GM11168 (cell line): ENCODE results near the gene TMEM151A.
"Not testable (repeated sequence)": the region's sequence is repeated elsewhere in the genome, so short reads cannot be mapped to it uniquely, and the experiment has no call there.

ENCODE experiments used
- in situ Hi-C: fragments of 300-500 bp; cut with MboI; formaldehyde crosslinking; loops from one replicate; pipeline ENCODE4 v1.12.0; 2022; ENCODE audit warnings: low sequenced_read_pairs; ENCODE audit not compliant: unreplicated experiment

Gene TMEM151A

GRCh38 chr11:66266378-66267038 lies 25.2 kb upstream of the TMEM151A start:
- in situ Hi-C loops, result no loop called here

DNA sequence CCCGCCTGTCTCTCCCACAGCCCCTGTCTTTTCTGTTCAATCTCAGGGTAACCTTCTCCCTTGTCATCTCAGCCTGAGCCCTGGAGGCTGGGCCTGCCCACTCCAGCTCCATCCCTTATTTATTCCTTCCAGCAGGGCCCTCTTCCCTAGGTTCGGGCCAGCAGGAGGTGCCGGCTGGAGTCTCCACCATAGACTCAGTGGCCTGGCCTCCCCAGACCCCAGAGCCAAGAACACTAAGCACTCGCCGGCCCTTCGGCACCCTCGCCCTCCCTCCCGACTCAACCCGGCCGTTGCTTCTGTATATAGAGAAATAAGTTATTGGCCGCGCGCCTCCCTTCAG lies 24.7 kb upstream of the TMEM151A start:
- in situ Hi-C loops, result no loop called here

DNA sequence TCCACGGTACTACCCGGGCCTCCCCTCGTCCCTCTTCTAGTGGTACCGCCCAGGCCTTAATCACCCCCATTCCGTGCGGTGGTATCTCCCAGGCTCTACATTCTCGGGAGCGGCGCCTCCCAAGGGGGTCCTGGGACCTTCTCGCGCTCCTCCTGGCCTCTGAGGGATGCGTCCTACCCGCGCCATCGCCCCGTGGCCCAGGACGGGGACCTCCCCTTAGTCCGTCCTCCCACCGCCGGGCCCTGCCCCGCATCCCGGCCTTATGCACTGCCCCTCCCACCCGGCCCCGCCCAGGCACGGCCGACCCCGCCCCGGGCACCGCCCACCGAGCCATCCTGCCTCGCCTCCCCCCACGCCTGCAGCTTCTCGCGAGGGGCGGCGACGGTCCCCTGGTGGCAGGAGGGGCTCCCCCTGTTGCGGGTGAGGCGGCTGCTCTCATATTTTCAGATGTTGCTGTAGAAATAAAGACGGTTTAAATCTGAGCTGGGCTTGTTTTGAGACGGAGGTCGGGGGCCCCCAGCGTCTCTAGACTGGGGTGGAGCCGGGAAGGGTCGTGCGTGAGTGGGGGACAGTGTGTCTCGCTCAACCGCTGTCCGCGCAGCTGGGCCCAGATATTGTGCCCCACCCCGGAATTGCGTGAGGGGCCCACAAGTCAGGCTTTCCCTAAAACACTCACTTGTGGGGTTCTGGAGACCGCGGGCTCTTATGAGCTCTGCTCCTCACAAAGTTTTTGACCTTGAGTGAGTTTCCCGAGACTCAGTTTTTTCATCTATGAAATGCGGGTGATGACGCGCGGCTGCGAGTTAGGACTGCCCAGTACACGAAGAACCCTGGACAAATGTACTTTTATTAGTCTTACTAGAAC lies 24.1 kb upstream of the TMEM151A start:
- in situ Hi-C loops, result no loop called here

DNA sequence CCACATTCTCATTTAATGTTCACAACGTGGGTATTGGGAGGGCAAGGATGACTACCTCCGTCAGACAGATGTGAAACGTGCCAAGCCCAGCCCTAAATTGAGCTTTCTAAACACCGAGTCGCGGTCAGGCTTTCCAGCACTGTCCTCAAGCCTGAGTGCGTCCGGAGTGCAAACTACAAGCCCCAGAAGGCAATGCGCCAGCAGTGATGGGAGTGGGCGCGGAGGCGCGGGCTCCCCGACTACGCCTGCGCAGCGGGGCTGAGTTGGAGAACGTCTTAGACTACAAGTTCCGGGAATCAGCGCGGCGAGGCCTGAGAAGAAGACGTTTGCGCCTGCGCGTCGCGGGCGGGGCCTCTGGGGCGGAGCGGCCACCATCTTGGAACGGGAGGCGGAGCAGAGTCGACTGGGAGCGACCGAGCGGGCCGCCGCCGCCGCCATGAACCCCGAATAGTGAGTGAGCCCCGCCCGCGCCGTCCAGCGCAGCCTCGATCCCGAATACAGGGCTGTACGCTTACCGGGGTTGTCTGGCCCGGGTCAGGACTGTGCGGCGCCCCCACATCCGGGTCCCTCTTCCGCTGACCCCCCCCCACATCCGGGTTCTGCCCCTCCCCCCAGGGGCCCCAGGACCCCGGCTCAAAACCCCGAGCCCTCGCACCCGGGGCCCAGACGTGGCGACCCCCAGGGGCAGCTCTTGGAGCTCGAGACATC lies 23.3 kb upstream of the TMEM151A start, which contains the start of gene RAB1B:
TSS of gene RAB1B (plus strand) at position 396 of the 708 bp plus-strand sequence. CDS start at position 437, 41 bp downstream.
- in situ Hi-C loops, result no loop called here

GRCh38 chr11:66268952-66269905 lies 22.5 kb upstream of the TMEM151A start:
- in situ Hi-C loops, result no loop called here

- in situ Hi-C loops, result no loop called here
These were observed 19.9 kb upstream of the TMEM151A start for GRCh38 chr11:66271816-66272215.

GRCh38 chr11:66272596-66272995 lies 19.1 kb upstream of the TMEM151A start:
- in situ Hi-C loops, result no loop called here

DNA sequence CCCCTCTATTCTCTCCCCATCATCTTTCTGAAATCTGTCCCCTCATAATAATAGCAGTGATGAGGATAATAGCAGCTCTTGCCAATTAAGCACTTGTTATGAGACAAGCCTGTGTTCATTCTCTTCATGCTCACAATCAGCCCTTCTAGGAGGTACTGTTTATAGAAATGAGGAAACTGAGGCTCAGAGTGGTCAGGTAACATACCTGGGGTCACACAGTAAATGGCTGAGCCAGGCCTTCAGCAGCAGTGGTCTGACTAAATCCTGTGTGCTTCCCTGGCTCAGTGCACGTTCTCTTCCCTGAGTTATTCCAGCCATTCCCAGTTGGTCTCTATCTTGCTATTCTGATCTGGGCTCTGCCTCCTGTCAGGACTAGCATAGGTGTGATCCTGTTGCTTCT lies 17.5 kb upstream of the TMEM151A start:
- in situ Hi-C loops, result no loop called here

- in situ Hi-C loops, result no loop called here
These were observed 16.3 kb upstream of the TMEM151A start for GRCh38 chr11:66275396-66275795.

- in situ Hi-C loops, result no loop called here
These were observed 15.6 kb upstream of the TMEM151A start for GRCh38 chr11:66275984-66276612.

DNA sequence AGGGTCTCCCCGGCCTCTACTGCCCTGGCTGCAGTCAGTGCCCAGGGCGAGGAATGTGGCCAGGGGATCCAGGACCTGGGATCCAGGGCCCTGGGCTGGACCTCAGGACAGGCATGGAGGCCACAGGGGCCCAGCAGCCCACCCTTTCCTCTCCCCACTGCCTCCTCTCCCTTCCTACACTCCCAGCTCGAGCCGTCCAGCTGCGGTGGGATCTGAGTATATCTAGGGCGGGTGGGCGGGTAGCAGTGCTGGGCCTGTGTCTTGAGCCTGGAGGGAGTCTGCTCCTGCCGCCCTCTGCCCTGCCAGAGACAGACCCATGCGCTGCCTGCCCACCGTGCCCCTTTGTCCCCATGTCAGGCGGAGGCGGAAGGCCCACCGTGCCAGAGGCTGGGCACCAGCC lies 15.1 kb upstream of the TMEM151A start:
- in situ Hi-C loops, result not testable (repeated sequence)

GRCh38 chr11:66277064-66277463 lies 14.6 kb upstream of the TMEM151A start:
- in situ Hi-C loops, result not testable (repeated sequence)

GRCh38 chr11:66277471-66278362 lies 14.0 kb upstream of the TMEM151A start, which contains the start of gene CNIH2:
Gene CNIH2 (plus strand): TSS chr11:66278175. CDS start chr11:66278457, 282 bp downstream.
- in situ Hi-C loops, result no loop called here

GRCh38 chr11:66278363-66279091 lies 13.2 kb upstream of the TMEM151A start:
- in situ Hi-C loops, result no loop called here

DNA sequence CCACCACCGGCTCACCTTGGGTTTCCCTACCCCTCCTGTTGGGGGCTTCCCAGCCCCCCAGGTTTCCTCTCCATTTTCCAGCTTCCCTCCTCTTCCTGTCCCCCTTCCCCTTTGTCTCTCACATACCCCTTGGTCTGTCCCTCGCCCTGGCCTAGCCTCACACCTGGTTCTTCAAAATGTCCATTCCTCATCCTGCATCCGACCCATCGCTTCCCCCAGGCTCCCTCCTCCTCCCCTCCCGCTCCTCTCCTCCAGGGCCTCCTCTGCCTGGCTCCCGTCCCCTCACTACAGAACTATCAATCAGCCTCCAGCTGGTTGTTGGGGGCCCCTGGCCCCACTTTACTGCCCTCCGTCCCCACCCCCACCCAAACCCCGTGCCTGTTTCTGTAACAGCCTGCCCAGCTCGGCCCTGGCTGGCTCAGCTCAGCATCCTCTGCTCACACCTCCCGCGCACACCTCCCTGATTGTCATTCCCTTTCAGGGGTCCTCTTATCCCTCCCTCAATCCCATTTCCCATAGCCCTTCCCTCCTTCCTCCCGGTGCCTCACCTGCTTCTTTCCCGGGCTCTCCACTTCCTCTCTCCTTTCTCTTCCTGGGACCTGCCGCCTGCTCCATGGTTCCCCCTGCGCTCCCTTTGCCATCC lies 12.5 kb upstream of the TMEM151A start:
- in situ Hi-C loops, result no loop called here

- in situ Hi-C loops, result no loop called here
These were observed 11.3 kb upstream of the TMEM151A start for GRCh38 chr11:66280428-66280827.

GRCh38 chr11:66281001-66281400 lies 10.7 kb upstream of the TMEM151A start:
- in situ Hi-C loops, result no loop called here
